Esophagus muscularis mucosa (tissue), 4 donors: Measurements from ENCODE around the gene RBM11.

Source experiments
- CTCF ChIP-seq, 3 experiments: fragments of 200-600 bp in 2 of 3; fragments of 450-650 bp in 1 of 3; sonication (generic) in 2 of 3; IDR thresholded peaks; one replicate each; pipeline ENCODE4 v1.5.1; 2017 to 2019; ENCODE audit warnings: antibody characterized with exemption in 3 of 3, mild to moderate bottlenecking in 2 of 3, moderate library complexity in 1 of 3
- EP300 ChIP-seq: sonication (generic); formaldehyde crosslinking; IDR thresholded peaks from one replicate; pipeline ENCODE4 v1.6.1; 2017; ENCODE audit warnings: antibody characterized with exemption
- POLR2A ChIP-seq: fragments of 450-650 bp; IDR thresholded peaks from one replicate; pipeline ENCODE4 v1.6.1; 2017; ENCODE audit warnings: antibody characterized with exemption, moderate library complexity, mild to moderate bottlenecking, low read depth
- POLR2AphosphoS5 ChIP-seq, 2 donors: sonication (generic); formaldehyde crosslinking; IDR thresholded peaks; one replicate each; pipeline ENCODE4 v1.6.1; 2017; ENCODE audit warnings: antibody characterized with exemption in 2 of 2

DNA sequence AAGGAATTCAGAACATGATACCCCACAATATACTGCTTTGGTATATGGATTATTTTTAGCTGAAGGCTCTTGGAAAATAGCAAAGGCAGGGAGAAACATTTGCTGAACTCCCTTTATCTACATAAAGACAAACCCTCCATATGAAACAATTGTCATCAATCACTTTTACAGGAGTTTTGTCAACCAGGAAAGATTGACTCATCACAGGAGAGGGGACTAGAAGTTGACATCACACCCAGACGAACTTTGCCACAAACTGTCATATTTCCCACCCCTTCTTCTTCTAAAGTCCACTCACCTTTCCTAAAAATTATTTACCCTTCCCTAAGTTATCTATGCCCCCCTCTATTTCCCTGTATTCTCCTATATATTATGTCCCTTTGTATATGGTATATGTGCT is 47.9 kb downstream of the RBM11 start:
- TF ChIP-seq POLR2AphosphoS5 (IDR thresholded peaks at IDR 0.05) (no peak), CTCF (IDR thresholded peaks at IDR 0.05) (no peak), POLR2A (no peak), EP300 (no peak)
